K562 (cell line): ENCODE measurements around the gene MBNL1. TPM values are rescaled to one million over a fixed set of nuclear protein-coding genes. Genes with fewer than 3 reads are reported as not detected.

Source experiments
- ATAC-seq: fragments of 200-7000 bp; cut with Tn5 transposase; 3 replicates; pipeline ENCODE4 v1.9.1; 2020; ENCODE audit warnings: moderate library complexity
- BruUV-seq: library from RNA; stranded (reverse); fragments of 400-500 nt; replicated peaks from 2 replicates; lab custom pipeline; 2021; lab: Mats Ljungman, UMichigan
- CTCF ChIA-PET: fragments of 300-600 bp; formaldehyde crosslinking; extraction: SDS; loops from one replicate; lab custom pipeline; 2021; ENCODE audit warnings: low intra/inter-chr PET ratio; lab: Yijun Ruan, JAX
- POLR2A ChIA-PET: fragments of 300-600, 350-650 bp; sonication (Branson Sonifier 250); formaldehyde crosslinking; extraction: SDS; loops from one replicate; lab custom pipeline; 2021; ENCODE audit warnings: antibody characterized with exemption, inconsistent platforms; lab: Yijun Ruan, JAX
- DNase-seq, 4 experiments: peaks; one replicate each; pipeline versions ENCODE4 v3.0.0 to v3.0.0-alpha.2; 2011 to 2018; ENCODE audit warnings: low spot score in 3 of 4, mixed read lengths in 3 of 4; ENCODE audit errors: extremely low read depth in 1 of 4
- FAIRE-seq: peaks from 2 replicates; lab custom pipeline; 2011; peaks lifted over from hg19 to GRCh38; lab: Jason Lieb, UNC
- H2AFZ ChIP-seq: 2 replicates; pipeline ENCODE4 v1.6.0; 2011; ENCODE audit warnings: low read depth, low read length, control low read depth, inconsistent platforms
- H3K27ac ChIP-seq: fragments of 200-600 bp; 3 replicates; pipeline ENCODE4 v1.8.0; 2011; ENCODE audit warnings: low read depth, mild to moderate bottlenecking, control low read depth, inconsistent platforms, low read length, moderate library complexity, mixed read lengths; ENCODE audit errors: extremely low read depth
- H3K27me3 ChIP-seq, 2 experiments: fragments of 300-600 bp in 1 of 2; 2 replicates in 1 of 2; 3 replicates in 1 of 2; pipeline versions ENCODE4 v1.6.0 to v1.8.0; 2011; ENCODE audit warnings: inconsistent platforms in 2 of 2, low read length in 2 of 2, mild to moderate bottlenecking in 1 of 2, mixed read lengths in 1 of 2, moderate library complexity in 1 of 2; ENCODE audit not compliant: control insufficient read depth in 2 of 2, insufficient read depth in 2 of 2
- H3K36me3 ChIP-seq: fragments of 300-600 bp; 3 replicates; pipeline ENCODE4 v1.8.0; 2011; ENCODE audit warnings: mild to moderate bottlenecking, low read length, inconsistent platforms; ENCODE audit not compliant: control insufficient read depth, insufficient read depth
- H3K4me1 ChIP-seq, 2 experiments: fragments of 200-600 bp in 1 of 2; replicated peaks in 1 of 2; 2 replicates in 1 of 2; 3 replicates in 1 of 2; pipeline versions ENCODE4 v1.5.1 to v1.8.0; 2011; ENCODE audit warnings: inconsistent platforms in 2 of 2, low read length in 2 of 2, mild to moderate bottlenecking in 1 of 2, mixed read lengths in 1 of 2, moderate library complexity in 1 of 2; ENCODE audit not compliant: control insufficient read depth in 2 of 2, insufficient read depth in 2 of 2
- H3K4me2 ChIP-seq: 2 replicates; pipeline ENCODE4 v1.6.1; 2011; ENCODE audit warnings: low read length, control low read depth, inconsistent platforms, mixed read lengths; ENCODE audit not compliant: insufficient read depth
- H3K4me3 ChIP-seq: fragments of 200-600 bp; sonication (generic), shearing (Covaris generic); 2 replicates; pipeline ENCODE4 v1.5.1; 2016; ENCODE audit warnings: control low read depth, inconsistent platforms
- H3K79me2 ChIP-seq: fragments of 200-600 bp; 3 replicates; pipeline ENCODE4 v1.8.0; 2011; ENCODE audit warnings: low read length, inconsistent platforms; ENCODE audit not compliant: control insufficient read depth, insufficient read depth
- H3K9ac ChIP-seq, 2 experiments: 2 replicates each; pipeline versions ENCODE4 v1.6.0 to v1.6.1; 2011; ENCODE audit warnings: low read depth in 2 of 2, low read length in 2 of 2, control low read depth in 1 of 2, inconsistent platforms in 1 of 2, mild to moderate bottlenecking in 1 of 2, mixed read lengths in 1 of 2; ENCODE audit not compliant: insufficient read depth in 1 of 2
- H3K9me1 ChIP-seq: one replicate; pipeline ENCODE4 v1.6.0; 2011; ENCODE audit warnings: inconsistent platforms, mild to moderate bottlenecking, low read length, moderate library complexity; ENCODE audit not compliant: control insufficient read depth, insufficient read depth
- H3K9me3 ChIP-seq: replicated peaks from 2 replicates; pipeline ENCODE4 v1.5.1; 2011; ENCODE audit warnings: low read depth, low read length, inconsistent platforms; ENCODE audit not compliant: control insufficient read depth, insufficient read depth
- H4K20me1 ChIP-seq: replicated peaks from 2 replicates; pipeline ENCODE4 v1.6.1; 2011; ENCODE audit warnings: low read length, inconsistent platforms, mixed read lengths; ENCODE audit not compliant: control insufficient read depth, insufficient read depth
- HDAC1 ChIP-seq, 2 experiments: fragments of 450-650 bp; IDR thresholded peaks; 2 replicates each; pipeline ENCODE4 v1.6.1; 2016 to 2017; ENCODE audit warnings: inconsistent platforms in 1 of 2, mild to moderate bottlenecking in 1 of 2, moderate library complexity in 1 of 2
- KLF10 ChIP-seq: fragments of 250-450 bp; sonication (Bioruptor Pico); IDR thresholded peaks from 2 replicates; pipeline ENCODE4 v1.6.1; 2021; ENCODE audit warnings: matching md5 sums
- MLLT1 ChIP-seq, 2 experiments: fragments of 450-650 bp; IDR thresholded peaks; 2 replicates each; pipeline ENCODE4 v1.6.1; 2016
- SMARCE1 ChIP-seq: fragments of 450-650 bp; IDR thresholded peaks from 2 replicates; pipeline ENCODE4 v1.7.1; 2016; ENCODE audit warnings: mild to moderate bottlenecking
- SRSF3 ChIP-seq: fragments of 200-400 bp; formaldehyde crosslinking; IDR thresholded peaks from 2 replicates; pipeline ENCODE4 v1.6.1; 2016; ENCODE audit warnings: mild to moderate bottlenecking, low read length, moderate library complexity; ENCODE audit not compliant: insufficient read depth
- WGBS: fragments of 100-300 bp; shearing (Covaris generic); methylation state at CpG from one replicate; pipeline ENCODE4 v1.1.6; 2016; ENCODE audit warnings: low coverage, mixed read lengths; ENCODE audit not compliant: insufficient coverage; ENCODE audit errors: missing lambda C conversion rate; 5-methylcytosine and 5-hydroxymethylcytosine counted together
- in situ Hi-C: fragments of 300-500 bp; cut with MboI; formaldehyde crosslinking; loops from 4 replicates; pipeline ENCODE4 v1.15.0; 2018; ENCODE audit warnings: inconsistent platforms, mixed read lengths
- intact Hi-C: fragments of 100-400 bp; cut with micrococcal nuclease; formaldehyde crosslinking; loops from 2 replicates; pipeline ENCODE4 v1.14.2; 2022
- polyA plus RNA-seq, 8 experiments: library from polyadenylated mRNA; depleted of rRNA in 4 of 8; stranded (reverse) in 5 of 8; unstranded in 3 of 8; fragments of >200 nt; fragmentation: Nextera tagmentation in 2 of 8; fragmentation: Illumina TruSeq in 1 of 8; extraction: Ambion mirVana in 2 of 8; extraction: Trizol in 1 of 8; gene quantifications; 2 replicates each; pipeline versions ENCODE4 v1.2.1 to v1.2.3, GENCODE V29; 2011 to 2014; ENCODE audit warnings: inconsistent platforms in 1 of 8, missing spikeins in 1 of 8
- total RNA-seq, 7 experiments: library from RNA; depleted of rRNA in 6 of 7; stranded (reverse); fragments of >200 nt in 6 of 7; fragmentation: Illumina TruSeq in 2 of 7; extraction: Trizol in 2 of 7; gene quantifications; 2 replicates each; pipeline versions ENCODE4 v1.2.1 to v1.2.3, GENCODE V29; 2011 to 2021; ENCODE audit warnings: low replicate concordance in 1 of 7

The MBNL1 gene
- total and polyA plus RNA-seq, 9 of the 15 experiments (the other 6 are each of a cell fraction or from before 2014, with no cell fraction given), result 70.3 to 243 (median 220) TPM

GRCh38 chr3:152277198-152277597 lies 8.5 kb downstream of the MBNL1 start:
- H3K27me3 ChIP-seq, result no peaks in the 10 kb centered on the region
- in situ Hi-C loops, result no loop called here
- ChIA-PET POLR2A (interaction anchor here (0.7 to 1.2 kb wide), 1 partner anchor 10 kb away, joined by 3 to 4 read pairs; no protein-coding TSS in a partner anchor), CTCF (no interaction called here)
- BruUV-seq, result no TSS peak
- H3K4me2 ChIP-seq, result no peak overlapping the region
- H4K20me1 ChIP-seq, result peaks cover 43% of the 10 kb centered on the region
- peaks cover 9% of the 10 kb centered on the region for H3K9me1 ChIP-seq
- H3K4me3 ChIP-seq, result no peak overlapping the region
- WGBS, result 7% methylated on average over 1 of the region's 1 CpG
- 0 out of 4 replicates have a peak overlapping the region, but pooled peaks of 1 of the 2 experiments have one; percentile 2 for H3K9ac ChIP-seq
- H3K79me2 ChIP-seq, result peaks cover 100% of the 10 kb centered on the region
- FAIRE-seq, result no peak
- no peak for ATAC-seq
- H3K9me3 ChIP-seq, result no peaks in the 10 kb centered on the region
- H3K27ac ChIP-seq, result 0 out of 3 replicates have a peak overlapping the region, but pooled peaks have one; percentile 11
- DNase-seq, result no peak
- H3K4me1 ChIP-seq, result peaks cover 14 to 40% of the 10 kb centered on the region in 2 experiments
- TF ChIP-seq HDAC1 (IDR thresholded peaks at IDR 0.05) (0 out of 4 replicates have a peak, but pooled peaks of 1 of the 2 experiments have one; percentile 22), SRSF3 (no peak)
- peaks cover 26% of the 10 kb centered on the region for H3K36me3 ChIP-seq
- intact Hi-C loops, result loop anchor here (10.0 kb wide), 2 partner anchors 888 to 1672 kb away; partner anchors contain the start of genes RAP2B and SELENOT
- H2AFZ ChIP-seq, result no peak overlapping the region

- Histone ChIP-seq H4K20me1 (peaks cover 55% of the 10 kb centered on the region), H3K4me2 (peak overlapping the region; percentile 33; the same call in 1 of the 2 replicates), H3K4me1 (peaks cover 14 to 52% of the 10 kb centered on the region in 2 experiments), H3K27me3 (no peaks in the 10 kb centered on the region), H3K79me2 (peaks cover 100% of the 10 kb centered on the region), H3K9me3 (no peaks in the 10 kb centered on the region), H3K4me3 (no peak overlapping the region), H2AFZ (no peak overlapping the region), H3K9ac (no peak overlapping the region), H3K27ac (no peak overlapping the region; the same call in 2 of the 3 replicates), H3K36me3 (peaks cover 40% of the 10 kb centered on the region), H3K9me1 (peaks cover 9% of the 10 kb centered on the region)
- CTCF ChIA-PET, result no interaction called here
- 26% methylated on average over 6 of the region's 6 CpGs for WGBS
- ATAC-seq, result peak; percentile 18
- no peak for FAIRE-seq
- no peak for DNase-seq
- in situ Hi-C loops (no loop called here), intact Hi-C loops (loop anchor here (10.0 kb wide), 2 partner anchors 886 to 1674 kb away; partner anchors contain the start of genes RAP2B and SELENOT)
- POLR2A ChIA-PET, result interaction anchor here (0.7 to 3.9 kb wide), 2 partner anchors 12 to 21 kb away, joined by 3 to 23 read pairs; no protein-coding TSS in a partner anchor
- no TSS peak for BruUV-seq
- TF ChIP-seq SMARCE1, result 0 out of 2 replicates have a peak, but pooled peaks have one; percentile 1
- TF ChIP-seq MLLT1 (IDR thresholded peaks at IDR 0.05), result 0 out of 4 replicates have a peak, but pooled peaks of 1 of the 2 experiments have one; percentile 24
- TF ChIP-seq KLF10 (CRISPR knock-in tag), result no peak
These were observed 10.2 kb downstream of the MBNL1 start for GRCh38 chr3:152278756-152279427.
